ENCODE measurements around the gene ZSWIM8.
"Not testable (repeated sequence)": the region's sequence is repeated elsewhere in the genome, so short reads cannot be mapped to it uniquely, and the experiment has no call there.

The ZSWIM8 gene

DNA sequence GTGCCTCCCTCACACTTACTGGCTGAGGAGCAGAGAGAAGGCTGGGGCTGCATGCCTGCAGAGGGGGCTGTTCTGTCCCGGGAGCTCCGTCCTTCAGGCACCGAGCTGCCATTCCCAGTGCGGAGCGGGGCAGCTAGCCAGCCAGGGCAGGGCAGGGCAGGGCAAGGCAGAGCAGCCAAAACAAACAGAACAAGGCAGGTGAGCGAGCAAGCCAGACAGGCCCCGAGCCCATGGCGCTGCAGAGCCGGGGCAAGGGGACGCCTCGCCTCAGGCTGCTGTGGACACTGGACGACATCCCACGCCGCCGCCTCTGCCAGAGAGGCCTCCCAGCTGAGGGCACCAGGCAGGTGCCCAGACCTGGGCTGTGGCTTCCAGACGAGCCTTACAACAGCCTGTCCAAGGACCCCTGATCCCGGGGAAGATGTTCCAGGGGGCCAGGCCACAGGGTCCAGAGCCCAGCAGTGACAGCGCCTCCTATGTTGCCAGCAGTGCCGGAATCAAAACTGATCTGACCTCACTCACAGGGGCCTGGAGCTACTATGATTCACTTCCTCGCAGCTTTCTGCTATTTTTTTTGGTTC is 34.2 kb downstream of the ZSWIM8 start:
- FAIRE-seq (no peak), DNase-seq (ENCODE audit: insufficient read length) (no peak)
- TF ChIP-seq POLR2AphosphoS5 (IDR thresholded peaks at IDR 0.05; ENCODE audit: low read depth, low read length), result no peak
- TF ChIP-seq POLR2A (IDR thresholded peaks at IDR 0.05; ENCODE audit: low read depth, low read length), result no peak
- TF ChIP-seq TAF1 (IDR thresholded peaks at IDR 0.05; ENCODE audit: borderline replicate concordance, low read depth, low read length), result no peak

- DNase-seq (ENCODE audit: insufficient read length), result no peak
- FAIRE-seq, result no peak
- TF ChIP-seq POLR2A (IDR thresholded peaks at IDR 0.05; ENCODE audit: low read depth, low read length), result no peak
- no peak for TF ChIP-seq POLR2AphosphoS5 (IDR thresholded peaks at IDR 0.05; ENCODE audit: low read depth, low read length)
- TF ChIP-seq TAF1 (IDR thresholded peaks at IDR 0.05; ENCODE audit: borderline replicate concordance, low read depth, low read length), result no peak
Observed at GRCh38 chr10:73823391-73823790, 38.0 kb downstream of the ZSWIM8 start.

- DNase-seq (ENCODE audit: insufficient read length) (no peak), FAIRE-seq (no peak)
- TF ChIP-seq TAF1 (IDR thresholded peaks at IDR 0.05; ENCODE audit: borderline replicate concordance, low read depth, low read length) (no peak), POLR2AphosphoS5 (IDR thresholded peaks at IDR 0.05; ENCODE audit: low read depth, low read length) (no peak), POLR2A (IDR thresholded peaks at IDR 0.05; ENCODE audit: low read depth, low read length) (no peak)
Observed at GRCh38 chr10:73824146-73824725, 38.8 kb downstream of the ZSWIM8 start.

GRCh38 chr10:73827346-73828089 is 42.1 kb downstream of the ZSWIM8 start:
- no peak for FAIRE-seq
- DNase-seq (ENCODE audit: insufficient read length), result no peak
- TF ChIP-seq TAF1 (IDR thresholded peaks at IDR 0.05; ENCODE audit: borderline replicate concordance, low read depth, low read length) (no peak), POLR2AphosphoS5 (IDR thresholded peaks at IDR 0.05; ENCODE audit: low read depth, low read length) (no peak), POLR2A (IDR thresholded peaks at IDR 0.05; ENCODE audit: low read depth, low read length) (no peak)

GRCh38 chr10:73828161-73828560 is 42.8 kb downstream of the ZSWIM8 start:
- no peak for FAIRE-seq
- TF ChIP-seq TAF1 (IDR thresholded peaks at IDR 0.05; ENCODE audit: borderline replicate concordance, low read depth, low read length), result no peak
- no peak for TF ChIP-seq POLR2AphosphoS5 (IDR thresholded peaks at IDR 0.05; ENCODE audit: low read depth, low read length)
- TF ChIP-seq POLR2A (IDR thresholded peaks at IDR 0.05; ENCODE audit: low read depth, low read length), result no peak
- no peak for DNase-seq (ENCODE audit: insufficient read length)

GRCh38 chr10:73829090-73829489 is 43.7 kb downstream of the ZSWIM8 start:
- not testable (repeated sequence) for DNase-seq (ENCODE audit: insufficient read length); FAIRE-seq

- DNase-seq (ENCODE audit: insufficient read length), result no peak
- TF ChIP-seq POLR2A (IDR thresholded peaks at IDR 0.05; ENCODE audit: low read depth, low read length) (no peak), TAF1 (IDR thresholded peaks at IDR 0.05; ENCODE audit: borderline replicate concordance, low read depth, low read length) (no peak), POLR2AphosphoS5 (IDR thresholded peaks at IDR 0.05; ENCODE audit: low read depth, low read length) (no peak)
- no peak for FAIRE-seq
Observed at GRCh38 chr10:73836427-73836980, 51.1 kb downstream of the ZSWIM8 start.

DNA sequence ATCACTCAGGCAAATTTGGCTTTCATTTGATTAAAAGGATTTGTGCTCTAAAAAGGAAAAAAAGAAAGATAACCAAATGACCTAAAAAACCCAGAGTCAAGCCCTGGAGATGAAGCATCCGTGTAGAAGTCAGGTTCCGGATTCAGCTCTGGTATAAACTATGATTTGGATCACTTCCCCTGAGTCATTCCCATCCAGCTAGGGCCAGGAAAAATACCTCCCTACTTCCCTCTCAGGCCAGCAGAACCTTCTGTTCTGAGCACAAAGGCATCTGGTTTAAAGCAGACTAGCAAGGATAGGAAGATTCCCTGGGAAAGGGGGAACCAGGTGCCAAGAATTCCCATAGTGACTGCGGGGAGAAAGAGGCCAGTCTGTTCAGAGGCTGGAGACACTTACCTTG is 51.7 kb downstream of the ZSWIM8 start:
- DNase-seq (ENCODE audit: insufficient read length) (no peak), FAIRE-seq (no peak)
- no peak for TF ChIP-seq TAF1 (IDR thresholded peaks at IDR 0.05; ENCODE audit: borderline replicate concordance, low read depth, low read length)
- no peak for TF ChIP-seq POLR2AphosphoS5 (IDR thresholded peaks at IDR 0.05; ENCODE audit: low read depth, low read length)
- TF ChIP-seq POLR2A (IDR thresholded peaks at IDR 0.05; ENCODE audit: low read depth, low read length), result no peak

DNA sequence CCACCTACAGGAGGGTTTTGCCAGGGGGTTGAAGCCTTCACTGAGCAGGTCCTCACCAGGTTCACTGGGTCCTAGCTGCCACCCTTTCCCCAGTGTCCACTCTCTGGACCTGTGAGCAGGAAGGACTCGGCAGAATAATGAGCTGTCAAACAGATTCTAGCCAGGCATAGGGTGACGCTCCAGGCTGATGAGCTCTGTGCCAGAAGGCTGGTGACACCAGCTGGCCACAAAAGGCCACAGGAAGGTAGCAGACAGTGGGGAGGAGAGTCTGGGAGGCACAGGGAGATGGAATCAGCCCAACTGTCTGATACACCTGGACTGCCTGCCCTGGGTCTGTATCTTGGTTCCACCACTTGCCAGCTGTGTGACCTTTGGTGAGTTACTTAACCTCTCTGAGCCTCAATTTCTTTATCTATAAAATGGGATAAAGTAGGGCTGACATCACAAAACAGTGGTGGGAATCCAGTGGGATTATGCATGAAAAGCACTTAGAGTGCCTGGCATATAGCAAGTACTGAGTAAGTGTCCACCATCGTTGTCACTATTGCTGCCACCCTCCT is 52.7 kb downstream of the ZSWIM8 start:
- no peak for TF ChIP-seq POLR2AphosphoS5 (IDR thresholded peaks at IDR 0.05; ENCODE audit: low read depth, low read length)
- DNase-seq (ENCODE audit: insufficient read length), result no peak
- no peak for FAIRE-seq

DNA sequence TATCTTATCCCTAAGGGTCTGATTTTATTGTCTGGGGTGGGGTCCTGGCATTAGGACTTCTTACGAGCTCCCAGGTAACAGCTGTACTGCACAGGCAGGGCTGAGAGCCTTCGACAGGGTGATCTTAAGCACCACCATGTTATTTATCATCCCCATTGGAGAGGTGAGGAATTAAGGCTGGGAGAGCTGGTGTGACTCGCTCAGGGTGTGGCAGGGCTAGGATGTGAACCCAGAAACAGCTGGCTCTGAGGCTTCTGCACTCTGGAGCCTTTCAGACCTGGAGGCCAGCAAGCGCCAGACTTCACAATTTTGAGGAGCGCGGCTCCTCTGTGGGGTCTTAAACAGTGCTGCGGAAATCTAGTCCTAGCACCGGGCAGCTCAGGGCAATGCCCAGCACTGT is 53.4 kb downstream of the ZSWIM8 start:
- FAIRE-seq (no peak), DNase-seq (ENCODE audit: insufficient read length) (no peak)
- TF ChIP-seq POLR2A (IDR thresholded peaks at IDR 0.05; ENCODE audit: low read depth, low read length) (no peak), TAF1 (IDR thresholded peaks at IDR 0.05; ENCODE audit: borderline replicate concordance, low read depth, low read length) (no peak), POLR2AphosphoS5 (IDR thresholded peaks at IDR 0.05; ENCODE audit: low read depth, low read length) (no peak)

DNA sequence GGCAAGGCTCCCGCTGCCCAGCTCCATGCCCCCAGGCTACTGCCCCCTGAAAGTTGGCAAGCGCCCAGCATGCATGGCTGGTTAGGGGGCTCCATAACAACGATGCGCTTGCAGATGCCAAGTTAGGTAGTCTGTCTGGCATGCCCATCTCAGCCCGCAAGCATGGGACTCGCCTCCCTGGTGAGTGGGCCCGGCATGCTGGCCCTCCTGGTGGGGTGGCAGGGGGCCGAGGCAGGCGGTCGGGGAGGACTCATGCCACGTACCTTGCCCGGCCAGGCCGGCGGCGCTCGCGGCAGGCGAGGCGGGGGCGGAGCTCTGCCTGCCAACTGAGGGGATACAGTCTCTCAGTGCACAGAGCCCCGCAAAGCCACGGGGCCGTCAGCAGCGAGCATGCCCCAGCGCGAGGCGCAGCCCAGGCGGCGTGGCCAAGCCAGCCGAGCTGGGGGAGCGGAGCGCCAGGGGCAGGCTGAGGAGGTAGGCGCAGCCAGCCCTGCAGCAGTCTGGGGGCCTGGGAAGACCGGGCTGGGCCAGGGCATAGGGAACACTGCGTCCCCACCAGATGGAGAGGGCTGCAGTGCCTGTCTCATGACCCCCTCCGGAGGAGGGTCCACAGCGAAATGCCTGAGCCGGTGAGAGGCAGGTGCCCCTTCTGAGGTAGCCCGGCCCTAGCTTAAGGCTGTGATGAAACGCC is 54.0 kb downstream of the ZSWIM8 start:
- FAIRE-seq (no peak), DNase-seq (ENCODE audit: insufficient read length) (no peak)
- no peak for TF ChIP-seq POLR2A (IDR thresholded peaks at IDR 0.05; ENCODE audit: low read depth, low read length)
- no peak for TF ChIP-seq TAF1 (IDR thresholded peaks at IDR 0.05; ENCODE audit: borderline replicate concordance, low read depth, low read length)
- TF ChIP-seq POLR2AphosphoS5 (IDR thresholded peaks at IDR 0.05; ENCODE audit: low read depth, low read length), result no peak

Data from GM12892 (cell line).